Vagina (tissue), 2 donors: Measurements from ENCODE around the gene ADGRG3.

Experiments
- POLR2A ChIP-seq, 2 donors: fragments of 450-650 bp; IDR thresholded peaks; one replicate each; pipeline ENCODE4 v1.6.1; 2017; ENCODE audit warnings: antibody characterized with exemption in 2 of 2, mild to moderate bottlenecking in 2 of 2, moderate library complexity in 2 of 2
- POLR2AphosphoS5 ChIP-seq, 2 donors: sonication (generic); formaldehyde crosslinking; IDR thresholded peaks; one replicate each; pipeline ENCODE4 v1.9.0; 2017; ENCODE audit warnings: antibody characterized with exemption in 2 of 2, mild to moderate bottlenecking in 2 of 2, low read depth in 1 of 2; ENCODE audit not compliant: insufficient read depth in 1 of 2
- TF ChIP-seq, protein P1 (sequence below), 3 experiments: fragments of 450-650 bp in 2 of 3; fragments of 200-600 bp in 1 of 3; sonication (generic) in 1 of 3; IDR thresholded peaks; one replicate each; pipeline ENCODE4 v1.5.1; 2017 to 2019; ENCODE audit warnings: antibody characterized with exemption in 3 of 3, mild to moderate bottlenecking in 2 of 3, moderate library complexity in 2 of 3

- TF ChIP-seq, protein P1, sequence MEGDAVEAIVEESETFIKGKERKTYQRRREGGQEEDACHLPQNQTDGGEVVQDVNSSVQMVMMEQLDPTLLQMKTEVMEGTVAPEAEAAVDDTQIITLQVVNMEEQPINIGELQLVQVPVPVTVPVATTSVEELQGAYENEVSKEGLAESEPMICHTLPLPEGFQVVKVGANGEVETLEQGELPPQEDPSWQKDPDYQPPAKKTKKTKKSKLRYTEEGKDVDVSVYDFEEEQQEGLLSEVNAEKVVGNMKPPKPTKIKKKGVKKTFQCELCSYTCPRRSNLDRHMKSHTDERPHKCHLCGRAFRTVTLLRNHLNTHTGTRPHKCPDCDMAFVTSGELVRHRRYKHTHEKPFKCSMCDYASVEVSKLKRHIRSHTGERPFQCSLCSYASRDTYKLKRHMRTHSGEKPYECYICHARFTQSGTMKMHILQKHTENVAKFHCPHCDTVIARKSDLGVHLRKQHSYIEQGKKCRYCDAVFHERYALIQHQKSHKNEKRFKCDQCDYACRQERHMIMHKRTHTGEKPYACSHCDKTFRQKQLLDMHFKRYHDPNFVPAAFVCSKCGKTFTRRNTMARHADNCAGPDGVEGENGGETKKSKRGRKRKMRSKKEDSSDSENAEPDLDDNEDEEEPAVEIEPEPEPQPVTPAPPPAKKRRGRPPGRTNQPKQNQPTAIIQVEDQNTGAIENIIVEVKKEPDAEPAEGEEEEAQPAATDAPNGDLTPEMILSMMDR (IDR thresholded peaks at IDR 0.05), result no peak
- TF ChIP-seq POLR2A (IDR thresholded peaks at IDR 0.05), result no peak
- no peak for TF ChIP-seq POLR2AphosphoS5 (IDR thresholded peaks at IDR 0.05; ENCODE audit: insufficient read depth in 1 of 2, low read depth in 1 of 2)
These were observed 11.8 kb downstream of the ADGRG3 start for GRCh38 chr16:57679767-57680482.
